NCI-H345 treated with DMSO at 0.1 percent for 48 hours (cell line): Measurements from ENCODE around the gene ASTN2.

Experiments used
- DNase-seq: peaks from one replicate; lab custom pipeline; 2025; ENCODE audit not compliant: unreplicated experiment; lab: John Stamatoyannopoulos, UW

Gene ASTN2

DNA sequence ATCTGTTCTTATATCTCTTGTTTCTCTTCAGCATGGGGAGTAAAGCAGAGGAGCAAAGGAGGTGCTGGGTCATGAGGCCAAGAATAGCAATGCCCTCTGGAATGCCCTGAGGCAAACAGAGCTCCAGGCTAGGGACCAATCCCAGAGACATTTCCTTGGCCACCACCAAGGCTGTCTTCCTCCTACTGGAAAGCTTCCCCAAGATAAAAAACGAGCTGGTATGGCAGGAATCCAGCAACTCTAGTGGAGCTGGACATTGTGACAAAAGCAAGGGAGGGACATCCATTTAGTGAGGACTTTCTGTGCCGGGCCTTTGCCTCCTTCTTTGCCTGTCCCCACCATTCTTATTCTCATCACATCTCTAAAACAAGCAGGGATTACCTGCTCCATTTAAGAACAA, 161.6 kb downstream of the ASTN2 start:
- DNase-seq: no peak

DNA sequence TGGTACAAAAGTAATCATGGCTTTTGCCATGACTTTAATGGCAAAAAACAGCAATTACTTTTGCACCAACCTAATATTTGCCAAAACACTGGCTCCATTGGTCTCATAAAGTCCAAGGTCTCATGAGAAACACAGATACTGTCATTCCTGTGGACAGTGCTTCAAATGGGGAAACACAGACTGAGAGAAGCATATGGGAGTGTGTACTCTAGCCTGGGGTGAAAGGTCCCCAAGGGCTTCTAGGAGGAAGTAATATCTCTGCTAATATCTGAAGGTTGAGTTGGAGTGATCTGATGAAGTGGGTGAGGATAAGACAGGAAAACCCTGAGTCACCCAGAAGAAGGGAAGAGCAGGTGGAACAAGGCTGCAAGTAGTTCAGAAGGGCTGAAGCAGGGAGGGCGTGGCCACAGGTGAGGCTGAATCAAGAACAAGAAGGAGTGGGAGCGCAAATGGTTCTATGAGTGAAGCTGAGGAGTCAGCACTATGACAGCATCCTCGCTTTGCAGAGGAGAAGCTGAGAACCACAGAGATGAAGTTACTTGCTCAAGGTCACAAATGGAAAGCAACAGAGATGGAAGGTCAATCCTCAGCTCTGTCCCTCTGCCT, 164.1 kb downstream of the ASTN2 start:
- DNase-seq: no peak

DNA sequence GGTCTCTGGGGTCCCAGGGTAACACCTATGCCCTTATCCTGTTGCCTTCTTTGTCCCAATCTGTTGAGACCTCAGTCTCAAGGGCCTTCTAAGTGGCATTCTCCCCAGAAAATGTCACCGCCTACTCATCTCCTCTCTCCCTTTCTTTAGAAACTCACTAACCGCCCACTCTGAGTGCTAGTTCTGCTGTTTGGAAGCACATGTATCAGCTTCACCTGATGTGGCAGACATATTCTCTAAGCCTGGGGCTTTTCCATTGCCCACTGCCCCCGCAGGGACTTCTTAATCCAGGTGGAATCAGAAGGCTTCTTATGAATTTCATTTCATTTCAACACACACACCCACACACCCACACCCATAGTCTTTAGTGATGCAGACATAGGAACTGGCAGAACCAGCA, 165.1 kb downstream of the ASTN2 start:
- no peak for DNase-seq

DNA sequence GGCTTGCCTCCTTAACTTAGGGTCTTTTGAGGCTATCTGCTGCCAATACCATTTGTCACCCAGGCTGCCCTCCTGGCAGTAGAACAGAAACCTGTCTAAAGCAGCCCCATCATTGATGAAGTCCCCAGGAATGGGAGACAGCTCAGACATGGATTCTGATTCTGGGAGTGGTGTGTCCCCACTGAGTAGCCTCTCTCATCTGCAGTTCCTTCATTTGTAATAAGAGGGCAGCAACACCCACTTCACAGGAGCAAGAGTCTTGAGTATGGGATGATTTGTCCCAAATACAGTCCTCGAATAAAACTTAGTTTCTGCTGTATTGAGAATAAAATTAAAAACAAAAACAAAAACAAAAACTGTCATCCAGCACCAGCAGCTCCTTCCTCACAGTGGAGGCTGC, 167.6 kb downstream of the ASTN2 start:
- no peak for DNase-seq

DNA sequence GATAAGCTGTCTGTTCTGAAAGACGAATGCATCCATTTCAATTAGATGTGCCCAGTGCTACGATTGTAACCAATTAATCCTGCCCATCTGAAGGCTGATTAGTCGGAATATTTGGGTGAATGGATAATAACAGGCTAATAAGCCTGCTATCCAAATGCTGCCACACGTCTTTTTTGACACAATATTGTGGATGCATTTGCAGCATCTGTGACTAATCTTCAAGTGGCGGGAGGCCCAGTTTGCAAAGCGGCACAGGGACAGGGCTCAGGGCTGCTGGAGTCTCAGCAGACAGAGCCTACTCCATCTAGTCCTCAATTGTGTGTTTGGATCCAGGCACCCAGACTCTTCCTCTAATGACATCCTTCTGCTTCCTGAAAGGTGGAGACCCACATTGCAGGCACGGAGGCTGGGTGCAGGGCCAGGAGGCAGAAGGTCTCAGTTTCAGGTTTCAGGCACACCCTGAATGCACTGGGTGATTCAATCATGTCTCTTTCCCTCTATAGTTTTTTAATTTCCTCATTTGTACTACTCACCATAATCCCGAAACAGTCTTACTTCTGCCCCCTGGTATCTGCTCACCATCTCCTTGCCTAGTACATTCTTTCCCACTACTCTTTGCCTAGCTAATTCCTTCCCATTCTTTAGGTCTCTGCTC, 169.6 kb downstream of the ASTN2 start:
- DNase-seq: no peak

DNA sequence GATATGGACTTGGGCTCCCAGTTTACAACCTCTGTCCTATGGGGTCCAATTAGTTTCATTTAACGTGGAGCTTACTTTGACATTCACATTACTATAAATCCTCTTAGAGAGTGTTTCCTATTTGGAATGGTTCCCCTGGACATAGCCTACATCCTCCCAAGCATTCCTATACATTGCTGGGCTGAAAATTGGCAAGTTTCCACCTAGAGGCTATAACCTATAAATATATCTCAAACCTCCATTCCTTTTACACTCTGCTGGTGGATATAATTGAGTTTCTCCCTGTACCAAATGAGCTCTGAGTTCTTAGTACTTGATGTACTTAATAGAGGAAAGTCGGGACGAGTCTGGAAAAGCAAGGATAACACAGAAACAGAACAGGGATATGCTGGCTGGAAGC, 172.8 kb downstream of the ASTN2 start:
- no peak for DNase-seq

DNA sequence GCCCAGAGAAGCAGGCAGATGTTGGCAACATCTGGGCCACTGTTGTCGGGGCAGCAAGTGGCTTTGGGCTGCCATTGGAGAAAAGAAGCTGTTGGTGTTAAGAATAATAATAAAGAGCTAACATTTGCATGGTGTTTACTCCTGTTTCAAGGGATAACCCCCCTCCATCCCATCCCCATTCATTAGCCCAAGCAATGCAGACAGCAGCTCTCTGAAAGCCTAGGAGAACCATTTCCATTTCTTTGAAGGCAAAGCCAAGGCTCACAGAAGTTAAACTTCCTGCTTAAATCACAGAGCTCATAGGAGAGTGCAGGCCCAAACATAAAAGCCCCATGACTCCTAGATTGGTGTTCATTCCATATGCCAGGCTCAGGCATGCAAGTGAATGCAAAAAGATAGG, 175.4 kb downstream of the ASTN2 start:
- no peak for DNase-seq

DNA sequence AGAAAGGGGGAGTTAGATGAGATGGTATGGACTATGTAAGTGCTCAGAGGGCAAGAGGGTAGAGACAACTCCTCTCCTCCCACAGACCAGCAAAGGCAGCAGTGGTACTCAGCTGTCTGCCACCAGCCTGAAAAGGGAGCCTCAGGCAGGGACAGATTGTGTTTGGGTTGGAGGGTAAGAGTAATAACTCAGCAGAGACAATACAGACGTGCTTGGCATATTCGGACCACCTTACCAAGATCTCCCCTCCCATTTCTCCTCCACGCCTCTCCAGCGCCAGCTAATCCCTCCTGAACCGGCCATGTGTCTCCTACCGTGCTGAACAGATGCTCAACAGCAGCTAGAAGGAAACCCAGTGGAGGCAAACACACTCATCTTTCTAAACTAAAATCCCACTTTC, 180.8 kb downstream of the ASTN2 start:
- no peak for DNase-seq

DNA sequence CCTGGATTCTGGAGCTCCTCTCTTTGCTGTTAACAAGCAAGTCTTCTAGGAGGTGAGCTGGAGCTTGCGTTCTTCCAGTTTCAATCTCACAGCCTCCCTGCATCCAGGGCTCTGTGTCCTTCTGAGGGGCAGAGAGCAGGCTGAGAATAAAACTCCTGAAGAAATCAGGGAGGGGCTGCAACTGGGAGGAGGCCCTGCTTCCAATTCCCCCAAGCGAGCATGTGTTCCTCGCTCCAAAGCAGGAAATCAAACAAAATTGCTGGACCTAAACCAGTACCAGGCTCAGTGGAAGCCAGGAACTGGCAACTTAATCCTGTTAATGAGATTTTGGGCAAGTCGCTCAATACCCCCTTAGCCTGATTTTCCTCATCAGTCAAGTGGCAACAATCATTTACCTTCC, 181.8 kb downstream of the ASTN2 start:
- DNase-seq: no peak

DNA sequence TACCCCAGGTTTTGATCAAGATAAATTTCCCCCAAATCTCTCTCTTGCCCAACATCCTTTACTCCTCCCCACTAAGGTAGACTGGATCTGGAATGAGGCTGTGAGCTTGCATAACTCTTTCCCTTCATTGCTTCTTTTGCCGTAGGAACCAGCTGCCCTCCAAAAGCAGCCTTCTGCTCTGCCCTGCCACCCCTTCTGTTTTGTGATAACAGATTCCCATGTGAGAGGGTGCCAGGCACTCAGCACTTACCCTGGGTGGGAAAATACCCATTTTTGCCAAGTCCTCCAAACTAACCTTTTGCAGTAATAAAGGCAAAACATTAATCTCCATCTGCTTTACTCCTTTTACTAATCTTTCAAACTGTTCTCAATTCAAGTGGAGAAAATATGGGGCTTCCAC, 182.6 kb downstream of the ASTN2 start:
- no peak for DNase-seq

DNA sequence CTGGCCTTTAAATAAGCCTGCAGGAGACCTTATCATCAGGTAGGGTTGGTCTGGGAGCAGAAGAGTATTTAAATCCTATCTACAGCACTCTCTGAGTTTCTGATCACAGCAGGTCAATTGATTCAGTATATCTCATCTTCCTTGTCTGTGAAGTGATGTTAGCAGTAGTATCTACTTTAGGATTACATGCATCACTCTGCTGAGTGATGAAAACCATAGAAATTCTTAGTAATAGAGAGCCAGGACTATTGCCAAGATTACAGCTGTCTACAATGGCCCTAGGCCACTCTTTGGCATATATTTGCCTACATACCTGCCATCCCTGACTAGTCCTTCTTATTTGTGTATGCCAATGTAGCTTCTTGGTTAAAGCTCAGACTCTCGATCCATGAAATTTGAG, 183.8 kb downstream of the ASTN2 start:
- no peak for DNase-seq

DNA sequence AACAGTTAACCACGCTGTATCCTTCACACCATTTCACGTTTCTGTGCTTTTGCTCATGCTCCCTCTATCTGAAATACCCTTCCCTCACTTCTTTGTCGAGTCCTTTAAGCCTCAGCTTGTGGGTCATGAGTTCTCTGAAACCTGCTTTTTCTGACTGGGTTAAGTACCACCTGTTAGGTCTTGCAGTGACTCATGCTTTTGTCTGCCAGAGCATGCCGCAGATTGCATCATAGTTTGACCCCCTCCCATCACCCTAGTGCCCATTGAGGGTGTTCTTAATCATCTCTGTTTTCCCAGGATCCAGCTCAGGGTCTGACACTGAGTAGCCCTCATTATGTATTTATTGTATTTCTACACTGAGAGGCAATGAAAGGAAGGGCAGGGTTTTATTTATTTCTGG, 190.2 kb downstream of the ASTN2 start:
- DNase-seq: peak; percentile 96

DNA sequence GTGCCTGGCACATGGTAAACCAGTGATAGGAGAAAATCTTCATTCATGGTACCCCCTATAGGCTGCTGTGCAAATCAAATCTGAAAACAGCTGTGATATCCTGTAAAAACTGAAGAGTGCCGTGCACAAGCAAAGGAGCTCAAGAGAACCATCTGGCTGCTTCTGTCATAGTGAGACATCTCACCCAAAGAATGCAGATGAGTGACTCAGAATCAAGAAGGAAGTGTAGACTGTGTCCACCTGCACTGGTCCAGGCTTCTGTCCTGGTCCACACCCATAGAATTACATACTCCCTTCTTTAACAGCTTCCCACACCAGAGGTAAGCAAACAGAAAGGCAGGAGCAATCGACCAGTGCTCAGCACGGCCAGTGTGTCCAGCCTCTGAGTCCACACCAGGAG, 195.9 kb downstream of the ASTN2 start:
- no peak for DNase-seq

DNA sequence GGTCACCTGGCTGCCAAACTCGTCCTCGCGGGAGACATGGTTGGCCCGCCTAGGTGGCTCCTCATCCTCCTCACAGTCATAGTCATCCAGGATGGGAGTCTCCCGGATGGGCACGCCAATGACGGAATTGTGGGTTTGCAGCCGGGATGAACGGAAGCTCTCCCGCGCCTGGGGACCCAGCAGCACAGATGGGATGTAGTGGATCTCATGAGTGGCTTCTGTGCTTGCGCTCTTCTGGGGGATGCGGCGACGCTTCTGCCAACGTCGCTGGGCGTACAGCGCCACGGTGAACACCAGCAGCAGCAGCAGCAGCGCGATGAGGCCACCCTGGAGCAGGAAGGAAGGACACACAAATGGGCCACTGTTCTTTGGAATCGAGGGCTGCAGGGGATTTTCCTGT, 200.4 kb downstream of the ASTN2 start:
- DNase-seq: no peak

DNA sequence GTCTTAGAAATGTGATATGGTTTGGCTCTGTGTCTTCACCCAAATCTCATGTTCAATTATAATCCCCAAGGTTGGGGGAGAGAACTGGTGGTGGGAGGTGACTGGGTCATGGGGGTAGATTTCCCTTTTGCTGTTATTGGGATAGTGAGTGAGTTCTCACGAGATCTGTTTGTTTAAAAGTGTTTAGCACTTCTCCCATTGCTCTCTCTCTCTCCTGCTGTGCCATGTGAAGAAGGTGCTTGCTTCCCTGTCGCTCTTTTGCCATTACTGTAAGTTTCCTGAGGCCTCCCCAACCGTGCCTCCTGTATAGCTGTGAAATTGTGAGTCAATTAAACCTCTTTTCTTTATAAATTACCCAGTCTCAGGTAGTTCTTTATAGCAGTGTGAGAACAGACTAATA, 203.6 kb downstream of the ASTN2 start:
- no peak for DNase-seq

DNA sequence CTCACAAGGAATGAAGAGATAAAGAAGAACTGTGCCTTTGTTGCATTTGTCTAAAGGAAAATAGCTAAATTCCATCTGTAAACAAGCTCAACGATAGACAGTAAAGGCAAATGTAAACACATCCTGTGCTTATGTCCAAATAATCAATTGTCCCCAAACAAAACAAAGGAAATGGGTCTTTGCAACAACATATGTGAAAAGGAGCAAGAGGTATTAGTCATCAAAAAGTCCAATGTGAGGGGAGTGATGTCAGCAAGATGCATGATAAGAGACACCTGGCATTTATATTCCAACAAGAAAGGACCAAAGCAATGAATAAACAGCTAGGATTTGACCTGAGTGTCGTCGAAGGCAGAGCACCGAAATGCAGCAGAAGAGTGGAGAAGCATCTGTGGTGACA, 209.1 kb downstream of the ASTN2 start:
- peak; percentile 14 for DNase-seq

DNA sequence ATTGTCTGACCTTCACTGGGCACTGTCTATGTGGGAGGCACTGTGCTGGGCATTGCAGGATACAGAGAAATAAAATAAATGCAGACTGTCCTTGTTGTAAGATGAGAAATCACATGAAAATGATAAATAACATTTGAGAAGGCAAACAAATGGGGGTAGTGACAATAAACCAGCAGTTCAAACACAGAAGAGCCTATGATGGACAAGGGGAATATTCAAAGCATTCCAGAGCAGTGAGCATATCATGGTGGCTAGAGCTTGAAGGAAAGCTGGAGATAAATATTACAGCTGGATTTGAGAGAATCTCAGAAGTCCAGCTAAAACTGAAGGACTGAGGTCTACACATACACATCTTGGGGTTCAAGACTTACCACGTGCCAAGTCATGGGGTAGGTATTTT, 209.9 kb downstream of the ASTN2 start:
- DNase-seq: no peak

DNA sequence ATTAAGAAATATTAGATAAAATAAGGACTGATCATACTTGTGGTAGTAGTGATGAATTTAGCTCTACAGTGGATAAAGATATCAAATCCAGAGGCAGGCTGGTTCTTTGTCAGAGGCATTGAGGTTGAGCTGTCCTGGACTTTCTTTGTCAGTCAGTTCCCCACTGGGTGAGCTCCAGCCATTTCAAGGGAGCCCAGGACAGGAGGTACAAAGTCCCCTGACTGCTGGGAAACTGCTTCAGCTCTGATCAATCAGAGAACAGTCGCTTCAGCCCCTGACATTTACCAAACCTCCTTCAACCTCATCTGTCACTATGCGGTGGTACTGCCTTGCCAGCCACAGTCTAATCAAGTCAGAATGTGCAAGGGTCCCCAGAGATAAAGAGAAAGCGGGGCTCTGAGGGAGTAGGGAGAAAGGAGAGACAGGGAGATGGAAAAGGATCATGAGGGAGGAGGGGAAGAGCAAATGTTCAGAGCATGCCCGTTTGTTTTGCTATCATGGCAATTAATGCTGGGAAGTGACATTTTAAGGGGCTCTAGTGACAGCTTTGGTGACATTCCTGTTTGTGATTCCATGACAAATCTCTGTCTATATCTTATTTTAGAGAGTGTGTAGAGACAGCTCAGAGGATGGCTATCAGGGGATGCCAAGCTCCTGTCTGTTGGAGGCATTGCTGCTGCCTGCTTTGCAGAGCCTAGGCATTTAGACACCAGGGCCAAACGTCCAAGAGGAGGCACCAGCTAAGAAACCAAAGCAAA, 223.2 kb downstream of the ASTN2 start:
- no peak for DNase-seq

DNA sequence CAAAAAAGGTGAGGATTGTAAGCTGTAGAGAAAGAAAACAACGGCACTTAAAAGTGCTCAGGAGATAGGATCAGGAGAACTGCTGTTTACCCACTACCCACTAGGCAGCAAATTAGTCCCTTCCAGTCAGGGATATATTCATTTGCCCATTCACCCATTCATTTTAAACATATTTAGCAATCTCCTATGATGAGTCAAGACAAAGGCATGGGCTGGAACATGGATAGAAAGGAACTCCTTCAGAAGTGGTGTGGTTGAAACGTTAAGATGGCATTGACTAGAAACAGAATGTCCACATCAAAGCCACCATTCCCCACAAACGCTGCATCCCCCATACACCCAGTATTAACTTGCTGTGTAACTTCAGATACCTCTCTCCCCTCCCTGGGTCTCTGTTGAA, 225.7 kb downstream of the ASTN2 start:
- no peak for DNase-seq

DNA sequence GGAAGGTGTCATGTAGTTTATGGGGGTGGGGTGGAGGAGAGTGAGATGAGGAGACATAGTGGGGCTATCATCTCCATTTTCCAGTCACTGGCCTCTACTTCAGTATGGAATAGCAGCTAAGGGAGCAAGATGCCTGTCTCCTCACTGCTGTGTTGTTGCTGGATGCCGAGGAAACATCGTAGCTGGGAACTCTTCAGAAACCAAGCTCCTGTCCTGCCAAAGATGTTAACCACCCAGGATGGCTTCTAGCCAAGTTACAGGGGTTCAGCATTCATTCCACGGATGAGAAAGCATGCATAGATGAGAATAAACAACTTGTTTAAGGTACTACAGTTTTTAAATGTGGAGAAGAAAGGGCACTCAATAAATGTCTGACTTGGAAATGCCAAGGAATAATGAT, 226.5 kb downstream of the ASTN2 start:
- DNase-seq: no peak

DNA sequence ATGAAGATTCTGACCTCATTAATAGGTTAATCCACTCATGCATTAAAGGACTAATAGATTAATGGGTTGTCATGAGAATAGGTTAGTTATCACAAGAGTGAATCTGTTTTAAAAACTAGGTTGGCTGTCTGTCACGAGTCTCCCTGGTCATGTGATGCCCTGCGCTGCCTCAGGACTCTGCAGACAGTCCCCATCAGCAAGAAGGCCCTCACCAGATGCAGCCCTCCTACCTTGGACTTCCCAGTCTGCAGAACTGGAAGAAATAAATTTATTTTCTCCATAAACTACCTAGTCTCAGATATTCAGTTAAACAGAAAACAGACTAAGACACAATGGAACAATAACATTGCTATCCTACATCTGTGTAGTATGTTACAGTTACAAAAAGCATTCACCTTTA, 227.4 kb downstream of the ASTN2 start:
- DNase-seq: no peak

DNA sequence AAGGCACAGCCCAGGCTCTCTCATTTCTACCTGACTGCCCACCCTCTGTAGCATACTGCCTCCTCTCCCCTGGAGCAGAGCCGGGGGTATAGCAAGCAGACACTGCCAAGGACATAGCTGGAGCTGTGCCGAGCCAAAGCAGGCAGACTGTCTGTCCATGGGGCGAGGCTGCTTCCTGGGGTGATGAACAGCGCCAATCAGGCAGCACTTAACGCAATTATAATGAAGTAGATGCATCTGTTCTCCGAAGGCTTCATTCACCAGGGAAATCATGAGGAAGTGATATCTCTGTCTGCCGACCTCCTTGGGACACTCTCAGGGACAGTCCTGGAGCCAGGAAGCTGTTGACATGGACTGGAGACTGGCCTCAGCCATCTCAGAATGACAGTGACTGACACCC, 230.7 kb downstream of the ASTN2 start:
- DNase-seq: no peak

DNA sequence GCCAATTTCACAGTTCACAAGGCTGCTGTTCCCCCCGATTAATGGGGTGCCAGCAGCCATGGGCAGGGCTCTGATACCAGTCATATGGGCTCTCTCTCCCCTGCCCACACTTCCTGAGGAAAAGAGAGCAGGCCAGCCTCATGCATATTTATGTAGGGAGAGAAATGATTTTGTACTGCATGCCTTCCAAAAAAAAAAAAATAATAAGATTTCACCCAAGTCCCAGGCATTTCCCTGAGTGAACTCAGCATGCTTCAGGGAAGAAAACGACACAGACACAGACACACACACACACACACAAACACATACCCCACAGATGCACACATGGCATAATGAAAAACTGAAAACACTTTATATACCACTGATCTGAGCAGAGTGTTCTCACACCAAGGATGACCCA, 232.8 kb downstream of the ASTN2 start:
- DNase-seq: no peak
